Central memory CD8-positive, alpha-beta T cell (primary cell): ENCODE results near the gene MDM1.
A peak's percentile ranks its signal among the peaks of the same experiment; 100 is the strongest.

ENCODE experiments used
- ATAC-seq: fragments of 150-1000 bp; cut with Tn5 transposase; replicated peaks from 2 replicates; pipeline ENCODE4 v1.10.0; 2022; ENCODE audit warnings: mild to moderate bottlenecking, moderate FRiP score, moderate number of reproducible peaks; ENCODE audit not compliant: poor library complexity, severe bottlenecking; ENCODE audit errors: extremely low read depth
- DNase-seq, 2 donors: peaks; one replicate each; pipeline ENCODE4 v3.0.0; 2021; ENCODE audit warnings: low spot score in 2 of 2
- H3K27ac Mint-ChIP-seq: one replicate; pipeline ENCODE4 v1.8.0; 2022; ENCODE audit warnings: low read depth, mild to moderate bottlenecking, moderate library complexity, mixed read lengths
- H3K27me3 Mint-ChIP-seq: one replicate; pipeline ENCODE4 v1.8.0; 2022; ENCODE audit warnings: mixed read lengths
- H3K36me3 Mint-ChIP-seq: one replicate; pipeline ENCODE4 v1.8.0; 2022; ENCODE audit warnings: mild to moderate bottlenecking, moderate library complexity, mixed read lengths; ENCODE audit not compliant: insufficient read depth
- H3K4me1 Mint-ChIP-seq: one replicate; pipeline ENCODE4 v1.8.0; 2022; ENCODE audit warnings: mixed read lengths
- H3K4me3 Mint-ChIP-seq: one replicate; pipeline ENCODE4 v1.8.0; 2022; ENCODE audit warnings: mild to moderate bottlenecking, moderate library complexity, mixed read lengths
- H3K9me3 Mint-ChIP-seq: one replicate; pipeline ENCODE4 v1.8.0; 2022; ENCODE audit warnings: mixed read lengths

Gene MDM1

GRCh38 chr12:68349921-68350606 is 17.9 kb upstream of the MDM1 start:
- no peaks in the 10 kb centered on the region for H3K9me3 Mint-ChIP-seq

GRCh38 chr12:68349220-68349621 is 17.1 kb upstream of the MDM1 start:
- DNase-seq (no peak), ATAC-seq (no peak)
- Mint-ChIP-seq H3K4me3 (no peak overlapping the region), H3K9me3 (no peaks in the 10 kb centered on the region), H3K36me3 (no peaks in the 10 kb centered on the region), H3K27ac (no peak overlapping the region), H3K27me3 (no peaks in the 10 kb centered on the region), H3K4me1 (peaks cover 10% of the 10 kb centered on the region)

More at GRCh38 chr12:68349921-68350606, 17.9 kb upstream of the MDM1 start:
- Mint-ChIP-seq H3K4me1 (peaks cover 10% of the 10 kb centered on the region), H3K36me3 (no peaks in the 10 kb centered on the region), H3K4me3 (no peak overlapping the region), H3K27ac (no peak overlapping the region), H3K27me3 (no peaks in the 10 kb centered on the region)
- no peak for DNase-seq
- ATAC-seq: no peak

- no peaks in the 10 kb centered on the region for H3K36me3 Mint-ChIP-seq
- DNase-seq (no peak), ATAC-seq (no peak)
- peaks cover 10% of the 10 kb centered on the region for H3K4me1 Mint-ChIP-seq
- H3K27me3 Mint-ChIP-seq: no peaks in the 10 kb centered on the region
- no peak overlapping the region for H3K27ac Mint-ChIP-seq
- no peak overlapping the region for H3K4me3 Mint-ChIP-seq
- no peaks in the 10 kb centered on the region for H3K9me3 Mint-ChIP-seq
Observed at GRCh38 chr12:68348419-68348818, 16.3 kb upstream of the MDM1 start.

- ATAC-seq: no peak
- no peaks in the 10 kb centered on the region for H3K9me3 Mint-ChIP-seq
- H3K36me3 Mint-ChIP-seq: no peaks in the 10 kb centered on the region
- no peak overlapping the region for H3K27ac Mint-ChIP-seq
- no peaks in the 10 kb centered on the region for H3K27me3 Mint-ChIP-seq
- no peak overlapping the region for H3K4me3 Mint-ChIP-seq
- H3K4me1 Mint-ChIP-seq: peaks cover 10% of the 10 kb centered on the region
- no peak for DNase-seq
Observed at GRCh38 chr12:68345763-68346162, 13.6 kb upstream of the MDM1 start.

GRCh38 chr12:68344126-68344525 is 12.0 kb upstream of the MDM1 start:
- no peaks in the 10 kb centered on the region for H3K27me3 Mint-ChIP-seq
- no peak overlapping the region for H3K27ac Mint-ChIP-seq
- DNase-seq (no peak), ATAC-seq (no peak)
- H3K36me3 Mint-ChIP-seq: no peaks in the 10 kb centered on the region
- H3K4me1 Mint-ChIP-seq: peaks cover 10% of the 10 kb centered on the region
- no peaks in the 10 kb centered on the region for H3K9me3 Mint-ChIP-seq
- H3K4me3 Mint-ChIP-seq: no peak overlapping the region

- H3K4me1 Mint-ChIP-seq: peaks cover 10% of the 10 kb centered on the region
- H3K9me3 Mint-ChIP-seq: no peaks in the 10 kb centered on the region
- no peaks in the 10 kb centered on the region for H3K27me3 Mint-ChIP-seq
- H3K4me3 Mint-ChIP-seq: no peak overlapping the region
- H3K27ac Mint-ChIP-seq: no peak overlapping the region
- ATAC-seq: no peak
- DNase-seq: no peak
- no peaks in the 10 kb centered on the region for H3K36me3 Mint-ChIP-seq
Observed at GRCh38 chr12:68342966-68343365, 10.8 kb upstream of the MDM1 start.

GRCh38 chr12:68341822-68342221 is 9.7 kb upstream of the MDM1 start:
- no peak overlapping the region for H3K27ac Mint-ChIP-seq
- H3K4me3 Mint-ChIP-seq: no peak overlapping the region
- H3K27me3 Mint-ChIP-seq: no peaks in the 10 kb centered on the region
- no peaks in the 10 kb centered on the region for H3K9me3 Mint-ChIP-seq
- no peaks in the 10 kb centered on the region for H3K36me3 Mint-ChIP-seq
- DNase-seq: no peak
- peaks cover 10% of the 10 kb centered on the region for H3K4me1 Mint-ChIP-seq
- ATAC-seq: no peak

GRCh38 chr12:68340404-68341270 is 8.5 kb upstream of the MDM1 start:
- DNase-seq (no peak), ATAC-seq (no peak)
- Mint-ChIP-seq H3K27ac (no peak overlapping the region), H3K27me3 (no peaks in the 10 kb centered on the region), H3K36me3 (no peaks in the 10 kb centered on the region), H3K4me1 (peaks cover 2% of the 10 kb centered on the region), H3K9me3 (no peaks in the 10 kb centered on the region), H3K4me3 (no peak overlapping the region)

GRCh38 chr12:68336889-68337303 is 4.7 kb upstream of the MDM1 start:
- Mint-ChIP-seq H3K27me3 (no peaks in the 10 kb centered on the region), H3K36me3 (peaks cover 7% of the 10 kb centered on the region), H3K4me3 (no peak overlapping the region), H3K4me1 (peaks cover 14% of the 10 kb centered on the region), H3K27ac (no peak overlapping the region), H3K9me3 (no peaks in the 10 kb centered on the region)
- DNase-seq: no peak
- no peak for ATAC-seq

- no peak for ATAC-seq
- Mint-ChIP-seq H3K27ac (no peak overlapping the region), H3K4me1 (peaks cover 21% of the 10 kb centered on the region), H3K4me3 (no peak overlapping the region), H3K36me3 (peaks cover 7% of the 10 kb centered on the region), H3K9me3 (no peaks in the 10 kb centered on the region), H3K27me3 (no peaks in the 10 kb centered on the region)
- no peak for DNase-seq
Observed at GRCh38 chr12:68335462-68335861, 3.3 kb upstream of the MDM1 start.

GRCh38 chr12:68334132-68334531 is 2.0 kb upstream of the MDM1 start:
- H3K4me3 Mint-ChIP-seq: no peak overlapping the region
- H3K27ac Mint-ChIP-seq: no peak overlapping the region
- H3K9me3 Mint-ChIP-seq: no peaks in the 10 kb centered on the region
- DNase-seq (no peak), ATAC-seq (no peak)
- peaks cover 31% of the 10 kb centered on the region for H3K4me1 Mint-ChIP-seq
- peaks cover 7% of the 10 kb centered on the region for H3K36me3 Mint-ChIP-seq
- no peaks in the 10 kb centered on the region for H3K27me3 Mint-ChIP-seq

GRCh38 chr12:68332728-68333630 is 817 bp upstream of the MDM1 start:
- Mint-ChIP-seq H3K4me1 (peaks cover 37% of the 10 kb centered on the region), H3K9me3 (no peaks in the 10 kb centered on the region), H3K27me3 (no peaks in the 10 kb centered on the region), H3K4me3 (peak overlapping the region; percentile 87), H3K27ac (peak overlapping the region; percentile 71), H3K36me3 (peaks cover 7% of the 10 kb centered on the region)
- DNase-seq: no peak
- no peak for ATAC-seq
